ENCODE data around the gene HMOX2. TPM values are rescaled to one million over a fixed set of nuclear protein-coding genes. Genes with fewer than 3 reads are reported as not detected.

The HMOX2 gene
- total and polyA plus RNA-seq, 11 donors: 60.6 to 250 (median 117) TPM

DNA sequence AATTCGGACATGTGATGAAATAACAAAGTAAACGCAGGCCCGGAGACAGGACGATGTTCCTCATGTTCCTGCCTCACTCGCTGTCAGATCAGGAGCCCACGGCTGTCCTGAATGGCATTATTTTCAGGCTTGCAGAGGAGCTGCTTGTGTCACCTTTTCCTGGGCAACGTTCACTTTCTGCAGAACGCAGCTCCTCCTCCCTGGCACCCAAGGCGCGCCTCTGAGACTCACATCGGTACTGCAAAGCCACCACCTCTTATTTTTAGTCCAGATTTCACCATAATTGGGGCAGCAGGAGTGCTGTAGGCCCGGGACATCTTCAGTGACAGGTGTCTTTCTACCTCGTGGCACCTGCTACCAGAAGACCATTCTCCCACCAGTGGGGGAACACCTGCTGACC lies 71.9 kb downstream of the HMOX2 start:
- 75 to 87% (median 81%) methylated on average over 13 of the region's 13 CpGs for WGBS, 4 donors
- Histone ChIP-seq H3K27ac (no peak overlapping the region), H3K9me3 (no peaks in the 10 kb centered on the region), H3K36me3 (no peaks in the 10 kb centered on the region), H3K27me3 (no peaks in the 10 kb centered on the region), H3K4me3 (no peak overlapping the region), H3K4me1 (no peaks in the 10 kb centered on the region)
- TF ChIP-seq, protein P1, sequence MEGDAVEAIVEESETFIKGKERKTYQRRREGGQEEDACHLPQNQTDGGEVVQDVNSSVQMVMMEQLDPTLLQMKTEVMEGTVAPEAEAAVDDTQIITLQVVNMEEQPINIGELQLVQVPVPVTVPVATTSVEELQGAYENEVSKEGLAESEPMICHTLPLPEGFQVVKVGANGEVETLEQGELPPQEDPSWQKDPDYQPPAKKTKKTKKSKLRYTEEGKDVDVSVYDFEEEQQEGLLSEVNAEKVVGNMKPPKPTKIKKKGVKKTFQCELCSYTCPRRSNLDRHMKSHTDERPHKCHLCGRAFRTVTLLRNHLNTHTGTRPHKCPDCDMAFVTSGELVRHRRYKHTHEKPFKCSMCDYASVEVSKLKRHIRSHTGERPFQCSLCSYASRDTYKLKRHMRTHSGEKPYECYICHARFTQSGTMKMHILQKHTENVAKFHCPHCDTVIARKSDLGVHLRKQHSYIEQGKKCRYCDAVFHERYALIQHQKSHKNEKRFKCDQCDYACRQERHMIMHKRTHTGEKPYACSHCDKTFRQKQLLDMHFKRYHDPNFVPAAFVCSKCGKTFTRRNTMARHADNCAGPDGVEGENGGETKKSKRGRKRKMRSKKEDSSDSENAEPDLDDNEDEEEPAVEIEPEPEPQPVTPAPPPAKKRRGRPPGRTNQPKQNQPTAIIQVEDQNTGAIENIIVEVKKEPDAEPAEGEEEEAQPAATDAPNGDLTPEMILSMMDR (IDR thresholded peaks at IDR 0.05): no peak
- TF ChIP-seq POLR2A (IDR thresholded peaks at IDR 0.05): no peak
- intact Hi-C loops (cut with DNase I): loop anchor here in 9 of 10 donors (1.0 to 5.0 kb wide), 6 partner anchors 29 to 42 kb away; no protein-coding TSS in a partner anchor
- ATAC-seq (no peak), DNase-seq (peak in 1 of 5 donors; percentile 15)

DNA sequence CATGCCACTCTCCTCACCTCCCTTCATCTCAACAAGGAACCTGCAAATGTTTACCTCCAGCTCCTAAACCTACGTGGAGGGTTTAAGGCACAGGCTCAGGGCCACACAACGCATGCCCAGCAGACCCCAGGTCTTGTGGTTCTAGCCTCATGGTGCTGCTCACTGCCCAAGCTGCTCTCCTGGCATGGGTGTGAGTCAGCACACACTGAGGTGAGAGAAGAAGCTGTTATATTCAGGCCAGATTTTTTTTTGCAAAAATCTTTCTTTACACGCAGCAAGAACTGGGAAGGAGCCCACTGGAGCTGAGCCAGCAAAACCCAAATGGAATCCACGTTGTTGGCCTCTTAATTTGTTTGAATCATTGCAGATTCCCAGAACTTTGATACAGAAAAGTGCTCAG lies 74.4 kb downstream of the HMOX2 start:
- Histone ChIP-seq H3K36me3 (no peaks in the 10 kb centered on the region), H3K4me1 (no peaks in the 10 kb centered on the region), H3K27me3 (no peaks in the 10 kb centered on the region), H3K9me3 (no peaks in the 10 kb centered on the region), H3K27ac (no peak overlapping the region), H3K4me3 (no peak overlapping the region)
- DNase-seq: no peak
- WGBS, 4 donors: 43 to 55% (median 47%) methylated on average over 4 of the region's 4 CpGs
- no peak for ATAC-seq
- TF ChIP-seq POLR2A (IDR thresholded peaks at IDR 0.05): no peak
- TF ChIP-seq, protein P1 (IDR thresholded peaks at IDR 0.05): no peak
- intact Hi-C loops (cut with DNase I): no loop called here

DNA sequence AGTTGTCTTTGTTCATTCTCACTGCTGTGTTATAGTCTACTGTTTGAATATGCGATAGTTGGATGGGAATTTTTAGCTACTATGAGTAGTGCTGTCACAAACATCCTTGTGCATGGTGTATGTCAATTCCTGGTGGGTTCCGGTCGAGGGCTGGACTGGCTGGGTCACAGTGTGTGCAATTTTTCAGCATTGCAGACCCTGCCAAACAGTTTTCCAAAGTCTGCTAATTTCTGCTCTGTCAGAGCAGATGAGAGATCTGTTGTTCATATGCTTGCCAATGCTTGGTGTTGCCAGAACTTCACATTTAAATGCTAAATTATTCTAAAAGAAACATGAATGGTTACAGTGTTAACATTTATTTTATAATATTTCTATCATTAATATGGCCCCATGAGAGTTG lies 76.3 kb downstream of the HMOX2 start:
- no peak for TF ChIP-seq POLR2A (IDR thresholded peaks at IDR 0.05)
- TF ChIP-seq, protein P1 (IDR thresholded peaks at IDR 0.05): no peak
- intact Hi-C loops (cut with DNase I): no loop called here

DNA sequence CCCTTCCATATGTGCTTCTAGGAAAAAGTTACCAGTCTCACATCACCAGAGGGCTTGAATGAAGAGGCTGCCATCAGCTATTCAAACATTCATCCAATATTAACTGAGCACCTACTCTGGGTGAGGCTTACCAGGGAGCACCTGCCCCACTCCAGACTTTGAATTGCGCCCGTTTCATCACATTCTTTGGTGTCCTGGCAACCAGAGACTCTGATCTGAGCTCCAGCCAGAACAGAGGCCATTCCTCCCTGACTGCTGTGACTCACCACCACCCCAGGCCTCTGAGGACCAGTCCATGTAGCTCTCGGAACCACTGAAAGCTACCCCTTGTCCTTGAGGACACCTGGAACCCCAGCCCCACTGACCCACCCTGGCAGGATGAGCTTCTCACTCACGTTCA lies 79.9 kb downstream of the HMOX2 start, which contains the start of gene C16orf96:
Gene C16orf96 (plus strand): TSS at position 229 of the 400 bp plus-strand sequence. CDS start 150 bp downstream, at position 379.
- TF ChIP-seq POLR2A (IDR thresholded peaks at IDR 0.05): no peak
- TF ChIP-seq, protein P1 (IDR thresholded peaks at IDR 0.05): no peak
- no peaks in the 10 kb centered on the region for H3K9me3 ChIP-seq
- WGBS, 4 donors: 78 to 97% (median 85%) methylated on average over 3 to 4 of the region's 4 CpGs
- H3K27me3 ChIP-seq: no peaks in the 10 kb centered on the region
- no peaks in the 10 kb centered on the region for H3K4me1 ChIP-seq
- H3K27ac ChIP-seq: no peak within 1 kb of the TSS
- no peaks in the 10 kb centered on the region for H3K36me3 ChIP-seq
- ATAC-seq (peak in 1 of 4 donors; percentile 34), DNase-seq (no peak)
- H3K4me3 ChIP-seq: no peak within 1 kb of the TSS
- intact Hi-C loops (cut with DNase I): no loop called here

More for the DNA sequence above, 76.3 kb downstream of the HMOX2 start:
- no peak for DNase-seq
- Histone ChIP-seq H3K36me3 (no peaks in the 10 kb centered on the region), H3K27ac (no peak overlapping the region), H3K9me3 (no peaks in the 10 kb centered on the region), H3K4me3 (no peak overlapping the region), H3K27me3 (no peaks in the 10 kb centered on the region), H3K4me1 (no peaks in the 10 kb centered on the region)
- no peak for ATAC-seq
- 49 to 72% (median 60%) methylated on average over 3 of the region's 3 CpGs for WGBS, 4 donors

Data from heart left ventricle (tissue), 16 donors.